GM21825 (cell line): Measurements from ENCODE around the gene SNX25.
A peak's percentile ranks its signal among the peaks of the same experiment; 100 is the strongest.
"Not testable (repeated sequence)": the region's sequence is repeated elsewhere in the genome, so short reads cannot be mapped to it uniquely, and the experiment has no call there.

Source experiments
- ATAC-seq: cut with Tn5 transposase; IDR thresholded peaks from one replicate; pipeline ENCODE4 v1.9.1; 2021; ENCODE audit warnings: mild to moderate bottlenecking, moderate library complexity; ENCODE audit not compliant: unreplicated experiment

Gene SNX25

GRCh38 chr4:185296665-185297460 is 87.5 kb downstream of the SNX25 start:
- ATAC-seq: no peak

GRCh38 chr4:185298728-185299430 is 89.5 kb downstream of the SNX25 start:
- no peak for ATAC-seq

DNA sequence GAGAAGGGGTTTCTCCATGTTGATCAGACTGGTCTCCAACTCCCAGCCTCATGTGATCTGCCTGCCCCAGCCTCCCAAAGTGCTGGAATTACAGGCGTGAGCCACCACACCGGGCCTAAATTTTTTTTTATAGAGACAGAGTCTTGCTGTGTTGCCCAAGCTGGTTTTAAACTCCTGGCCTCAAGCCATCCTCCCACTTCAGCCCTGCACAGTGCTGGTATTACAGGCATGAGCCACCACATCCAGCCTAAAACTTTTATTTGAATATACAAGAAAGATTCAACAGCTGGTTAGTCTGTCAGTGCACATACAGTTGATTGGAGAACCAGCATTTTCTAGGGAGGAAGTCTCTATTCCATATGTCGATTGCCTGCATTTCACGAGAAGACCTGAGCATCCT is 95.1 kb downstream of the SNX25 start:
- peak; percentile 0 for ATAC-seq

DNA sequence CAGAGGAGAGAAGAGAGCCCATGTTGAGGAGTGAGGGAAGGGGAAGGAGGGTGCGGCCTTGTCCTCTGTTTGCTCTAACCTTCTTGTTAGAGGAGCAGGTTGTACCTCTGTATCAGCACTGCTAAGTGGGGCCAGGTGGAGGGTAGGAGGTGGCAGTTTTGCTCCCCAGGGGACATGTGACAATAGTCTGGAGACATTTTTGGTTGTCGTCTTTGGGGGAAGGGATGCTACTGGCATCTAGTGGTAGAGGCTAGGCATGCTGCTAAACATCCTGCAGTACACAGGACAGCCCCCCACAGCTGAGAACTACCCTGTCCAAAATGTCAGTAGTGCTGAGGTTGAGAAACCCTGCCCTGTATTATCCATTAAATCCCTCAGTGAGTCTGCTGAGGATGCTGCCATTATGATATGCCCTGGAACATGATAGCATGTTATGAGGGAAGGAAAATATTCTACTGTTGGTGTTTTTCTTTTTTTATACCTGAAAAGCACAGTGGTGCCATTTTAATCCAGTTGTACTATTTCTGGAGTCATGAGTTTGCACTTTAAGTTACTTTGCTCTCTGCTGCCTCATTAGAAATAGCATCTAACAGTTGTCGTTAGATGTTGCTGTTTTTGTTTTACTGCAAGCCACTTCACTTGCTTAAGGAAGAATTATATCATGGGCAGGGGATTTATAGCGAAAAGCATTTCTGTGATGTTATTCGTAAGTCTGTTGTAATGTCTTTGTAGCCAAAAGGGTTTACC is 95.7 kb downstream of the SNX25 start:
- ATAC-seq: peak; percentile 39

DNA sequence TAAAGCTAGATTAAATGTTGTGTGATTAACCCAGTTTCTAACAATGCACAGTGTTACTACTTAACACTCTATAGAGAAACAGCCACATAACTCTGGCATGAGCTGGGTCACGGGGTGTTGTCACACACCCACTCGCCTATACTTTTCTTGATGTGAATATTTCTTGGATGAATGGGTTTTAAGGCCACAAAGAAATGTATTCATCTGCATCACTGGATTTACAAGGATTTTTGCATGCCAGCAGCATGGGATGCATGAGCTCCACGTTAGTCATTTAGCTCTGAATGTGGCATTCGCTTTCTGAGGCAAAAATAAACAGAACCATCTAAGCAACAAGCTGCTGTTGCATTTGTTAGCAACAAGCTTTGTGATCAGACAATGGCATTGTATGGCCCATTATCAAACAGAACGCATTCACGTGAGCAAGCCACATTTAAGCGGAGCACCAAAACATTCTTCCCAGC is 96.6 kb downstream of the SNX25 start:
- ATAC-seq: no peak

GRCh38 chr4:185307136-185307950 is 97.9 kb downstream of the SNX25 start:
- ATAC-seq: peak; percentile 58

DNA sequence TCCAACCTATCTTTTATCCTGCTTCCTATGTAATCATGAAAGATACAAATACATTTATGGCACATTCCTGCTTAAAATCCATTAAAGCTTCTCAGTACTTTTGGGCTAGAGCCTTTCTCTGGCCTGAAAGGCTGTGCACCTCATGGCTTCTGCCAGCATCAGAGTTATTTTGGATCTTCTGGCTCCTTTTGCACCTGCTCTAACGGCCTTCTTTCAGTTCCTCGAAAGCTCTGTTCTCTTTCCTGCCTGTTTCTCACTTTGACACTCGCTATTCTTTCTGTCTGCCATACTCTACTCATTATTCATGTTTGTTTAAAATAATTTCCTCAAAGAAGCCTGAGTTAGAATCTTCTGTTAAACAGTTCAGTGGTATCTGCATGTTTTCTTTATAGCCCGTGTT is 100.4 kb downstream of the SNX25 start:
- ATAC-seq: peak; percentile 53

DNA sequence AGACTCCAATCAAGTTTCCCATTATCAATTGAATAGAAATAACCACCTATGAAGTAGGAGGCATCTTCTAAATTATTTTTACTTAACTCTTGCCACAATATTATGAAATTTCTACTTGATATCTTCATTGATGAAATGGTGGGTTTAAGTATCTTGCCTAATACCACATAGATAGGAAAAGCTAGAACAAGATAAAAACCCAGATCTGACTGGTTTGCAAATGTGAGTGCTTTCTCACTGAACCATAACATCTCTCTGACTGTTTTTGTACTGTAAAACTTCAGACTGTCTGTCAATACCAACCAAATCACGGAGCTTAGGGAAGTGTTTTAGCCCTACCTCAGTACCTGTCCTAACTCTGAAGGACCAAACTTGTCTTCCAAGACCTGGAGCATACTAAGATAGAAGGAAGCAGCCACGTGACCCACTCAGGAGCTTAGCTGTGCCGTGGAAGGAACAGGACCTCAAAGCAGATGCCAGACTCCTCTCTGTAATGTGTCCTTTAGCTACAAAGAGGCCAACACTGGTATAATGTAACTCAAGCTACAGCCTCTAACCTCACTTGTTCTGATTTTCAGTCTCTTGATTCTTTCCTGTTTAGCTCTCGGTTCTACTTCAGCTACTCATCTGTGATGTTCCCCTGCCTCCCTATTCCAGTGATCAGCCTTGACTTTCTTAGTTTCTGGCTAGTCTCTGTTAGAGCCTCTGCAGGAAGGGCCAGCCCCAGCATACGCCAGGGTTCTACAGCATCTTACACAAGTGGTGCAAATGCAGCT is 101.9 kb downstream of the SNX25 start:
- ATAC-seq: peak; percentile 30

GRCh38 chr4:185312699-185313098 is 103.3 kb downstream of the SNX25 start:
- no peak for ATAC-seq

- not testable (repeated sequence) for ATAC-seq
Observed at GRCh38 chr4:185317462-185317861, 108.1 kb downstream of the SNX25 start.

DNA sequence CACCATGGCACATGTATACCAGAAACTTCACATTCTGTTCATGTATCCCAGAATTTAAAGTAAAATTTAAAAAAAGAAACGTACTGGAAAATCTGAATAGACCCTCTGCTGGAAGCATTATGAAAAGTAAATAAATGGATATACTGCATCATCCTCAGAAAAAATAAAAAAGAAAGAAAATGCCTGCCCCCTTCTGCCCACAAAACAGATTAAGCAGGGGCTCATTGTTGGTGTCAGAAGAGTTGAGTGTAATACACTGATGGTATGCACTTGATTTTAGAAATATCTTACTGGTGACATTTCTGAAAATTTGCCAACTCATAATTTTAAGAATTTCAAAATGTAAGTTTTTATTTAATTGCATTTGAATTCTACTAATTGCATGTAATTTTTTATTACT is 108.5 kb downstream of the SNX25 start:
- no peak for ATAC-seq

GRCh38 chr4:185318679-185319078 is 109.3 kb downstream of the SNX25 start:
- ATAC-seq: no peak

DNA sequence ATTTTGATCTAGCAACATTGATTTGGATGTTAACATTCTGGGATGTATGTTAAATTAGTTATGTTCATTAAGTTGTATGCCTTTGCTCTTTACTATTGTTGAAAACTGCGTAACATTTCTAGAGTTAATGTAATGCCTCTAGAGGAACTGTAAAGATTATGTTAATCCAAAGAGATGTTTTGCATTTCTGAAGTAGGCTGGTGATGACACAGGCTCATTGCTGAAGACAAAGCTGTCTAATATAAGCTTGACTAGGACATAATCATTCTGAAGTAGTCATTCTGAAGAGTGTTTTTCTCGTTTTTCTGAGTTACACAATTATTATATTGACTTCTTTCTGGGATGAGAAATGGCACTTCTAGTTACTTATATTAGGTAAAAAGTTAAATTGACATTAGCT is 113.4 kb downstream of the SNX25 start:
- ATAC-seq: no peak

GRCh38 chr4:185323606-185324005 is 114.2 kb downstream of the SNX25 start:
- ATAC-seq: no peak

DNA sequence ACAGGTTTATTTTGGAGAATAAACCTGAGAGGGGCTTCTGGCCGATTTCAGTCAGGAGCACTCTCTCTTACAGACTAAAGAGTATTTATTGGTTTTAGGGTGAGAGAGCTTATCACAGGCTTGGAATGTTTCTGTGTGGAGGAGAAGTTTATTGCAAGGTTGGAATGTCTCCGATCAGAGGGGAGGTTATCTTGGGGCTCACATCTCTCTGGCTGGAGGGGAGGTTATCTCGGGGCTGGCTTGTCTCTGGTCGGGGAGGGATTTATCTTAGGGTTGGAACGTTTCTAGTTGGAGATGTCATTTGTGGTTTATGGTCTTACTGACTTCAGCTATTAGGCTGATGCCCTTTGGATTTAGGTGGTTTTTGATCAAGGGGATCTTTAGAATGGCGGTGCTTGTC is 115.0 kb downstream of the SNX25 start:
- not testable (repeated sequence) for ATAC-seq

DNA sequence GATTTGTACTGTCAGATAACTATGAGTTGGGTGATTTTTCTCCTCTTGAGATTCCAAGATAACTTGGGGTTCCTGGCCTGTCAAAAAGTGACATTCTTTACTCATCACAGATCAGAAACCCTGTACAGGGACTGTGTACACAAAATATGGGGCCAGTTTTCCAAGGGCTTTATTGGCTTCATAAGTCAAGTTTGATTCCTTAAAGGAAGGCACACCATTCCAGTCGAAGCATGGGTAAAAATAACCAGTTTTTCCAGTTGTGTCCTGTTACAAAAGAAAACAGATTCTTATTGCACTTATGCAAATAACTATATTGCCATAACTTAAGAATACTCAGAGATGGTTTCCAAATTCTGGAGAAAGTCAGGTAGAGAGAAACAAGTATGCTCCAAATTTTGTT is 116.3 kb downstream of the SNX25 start:
- ATAC-seq: not testable (repeated sequence)

DNA sequence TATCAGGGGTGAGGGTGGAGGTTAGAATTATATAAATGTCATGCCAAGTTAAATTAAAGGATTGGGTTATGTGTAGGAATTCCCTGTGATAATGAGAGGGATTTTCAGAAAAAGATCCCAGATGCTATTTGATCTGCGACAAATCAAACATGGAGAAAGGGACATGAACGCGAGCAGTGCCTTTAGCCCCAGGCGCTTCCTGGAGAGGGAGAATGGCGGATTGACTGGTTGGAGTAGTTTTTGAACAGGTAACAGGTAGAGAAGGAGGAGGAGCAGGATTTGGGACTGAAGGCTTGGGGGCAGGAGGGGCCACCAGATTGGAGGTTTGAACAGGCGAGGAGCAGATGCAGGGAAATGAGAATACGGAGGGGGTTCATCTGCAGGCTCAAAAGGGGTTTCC is 119.2 kb downstream of the SNX25 start:
- no peak for ATAC-seq

DNA sequence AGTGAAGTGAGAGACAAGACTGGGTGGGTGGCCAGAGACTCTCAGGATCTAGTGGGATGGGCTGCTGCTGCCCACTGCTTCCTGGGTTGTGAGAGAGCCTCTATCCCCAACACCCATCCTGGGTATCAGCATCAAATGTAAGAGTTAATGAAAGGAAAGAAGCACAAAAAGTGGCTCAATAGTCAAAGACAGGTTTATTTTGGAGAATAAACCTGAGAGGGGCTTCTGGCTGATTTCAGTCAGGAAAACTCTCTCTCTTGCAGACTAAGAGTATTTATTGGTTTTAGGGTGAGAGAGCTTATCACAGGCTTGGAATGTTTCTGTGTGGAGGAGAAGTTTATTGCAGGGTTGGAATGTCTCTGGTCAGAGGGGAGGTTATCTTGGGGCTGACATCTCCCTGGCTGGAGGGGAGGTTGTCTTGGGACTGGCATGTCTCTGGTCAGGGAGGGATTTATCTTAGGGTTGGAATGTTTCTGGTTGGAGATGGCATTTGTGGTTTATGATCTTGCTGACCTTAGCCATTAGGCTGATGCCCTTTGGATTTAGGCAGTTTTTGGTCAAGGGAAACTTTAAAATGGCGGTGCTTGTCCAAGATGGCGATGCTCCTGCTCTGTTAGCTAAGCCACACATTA is 120.6 kb downstream of the SNX25 start:
- ATAC-seq: not testable (repeated sequence)
